SK-N-SH treated with all-trans-retinoic acid at 6 μM for 48 hours (cell line): ENCODE measurements around the gene SLC4A7.
"Not testable (repeated sequence)": the region's sequence is repeated elsewhere in the genome, so short reads cannot be mapped to it uniquely, and the experiment has no call there.

Experiments
- ATAC-seq: fragments of 200-7000 bp; cut with Tn5 transposase; 3 replicates; pipeline ENCODE4 v1.9.1; 2020; ENCODE audit warnings: mild to moderate bottlenecking, moderate library complexity
- ARNTL ChIP-seq: fragments of 450-650 bp; formaldehyde crosslinking; IDR thresholded peaks from 2 replicates; pipeline ENCODE4 v1.5.0; 2020; ENCODE audit warnings: low read depth, mild to moderate bottlenecking, moderate library complexity, borderline replicate concordance
- CSDC2 ChIP-seq: fragments of 250-450 bp; sonication (Bioruptor Pico); IDR thresholded peaks from 2 replicates; pipeline ENCODE4 v1.5.0; 2020; ENCODE audit warnings: mild to moderate bottlenecking, moderate library complexity
- ESRRG ChIP-seq: fragments of 250-450 bp; sonication (Bioruptor Pico); IDR thresholded peaks from 2 replicates; pipeline ENCODE4 v1.6.1; 2021; ENCODE audit warnings: mild to moderate bottlenecking
- GLIS3 ChIP-seq: fragments of 250-450 bp; sonication (Bioruptor Pico); IDR thresholded peaks from 2 replicates; pipeline ENCODE4 v1.5.0; 2020; ENCODE audit warnings: mild to moderate bottlenecking, moderate library complexity
- ISL1 ChIP-seq: fragments of 250-450 bp; sonication (Bioruptor Pico); IDR thresholded peaks from 2 replicates; pipeline ENCODE4 v2.1.2; 2022; ENCODE audit warnings: mild to moderate bottlenecking, moderate library complexity
- OSR1 ChIP-seq: fragments of 250-450 bp; sonication (Bioruptor Pico); IDR thresholded peaks from 2 replicates; pipeline ENCODE4 v1.8.0; 2022; ENCODE audit warnings: moderate library complexity, mild to moderate bottlenecking, inconsistent platforms
- PPARA ChIP-seq: fragments of 250-450 bp; sonication (Bioruptor Pico); IDR thresholded peaks from 2 replicates; pipeline ENCODE4 v1.5.0; 2020; ENCODE audit warnings: mild to moderate bottlenecking, borderline replicate concordance
- ZFP3 ChIP-seq: fragments of 250-450 bp; sonication (Bioruptor Pico); IDR thresholded peaks from 2 replicates; pipeline ENCODE4 v1.5.0; 2020; ENCODE audit warnings: mild to moderate bottlenecking, moderate library complexity
- ZFP30 ChIP-seq: fragments of 450-650 bp; formaldehyde crosslinking; IDR thresholded peaks from 2 replicates; pipeline ENCODE4 v1.5.0; 2022; ENCODE audit warnings: mild to moderate bottlenecking, moderate library complexity
- ZNF565 ChIP-seq: fragments of 450-650 bp; formaldehyde crosslinking; conservative IDR thresholded peaks from 2 replicates; pipeline ENCODE4 v1.5.0; 2020; ENCODE audit warnings: low read depth, mild to moderate bottlenecking, moderate library complexity
- TF ChIP-seq, protein P1 (sequence below): fragments of 250-450 bp; sonication (Bioruptor Pico); IDR thresholded peaks from 2 replicates; pipeline ENCODE4 v1.8.0; 2020; ENCODE audit warnings: mild to moderate bottlenecking, moderate library complexity, borderline replicate concordance
- TF ChIP-seq, protein P2 (sequence below): fragments of 250-450 bp; sonication (Bioruptor Pico); IDR thresholded peaks from 2 replicates; pipeline ENCODE4 v1.8.0; 2021; ENCODE audit warnings: low read depth, mild to moderate bottlenecking, moderate library complexity, borderline replicate concordance
- TF ChIP-seq, protein P3 (sequence below): fragments of 250-450 bp; sonication (Bioruptor Pico); IDR thresholded peaks from 2 replicates; pipeline ENCODE4 v1.5.1; 2021; ENCODE audit warnings: mild to moderate bottlenecking, moderate library complexity
- TF ChIP-seq, protein P4 (sequence below): fragments of 250-450 bp; sonication (Bioruptor Pico); IDR thresholded peaks from 2 replicates; pipeline ENCODE4 v1.5.1; 2020; ENCODE audit warnings: low read depth, mild to moderate bottlenecking, moderate library complexity
- TF ChIP-seq, protein P5 (sequence below): fragments of 250-450 bp; sonication (Bioruptor Pico); IDR thresholded peaks from 2 replicates; pipeline ENCODE4 v1.5.0; 2020; ENCODE audit warnings: mild to moderate bottlenecking, moderate library complexity

Gene SLC4A7

DNA sequence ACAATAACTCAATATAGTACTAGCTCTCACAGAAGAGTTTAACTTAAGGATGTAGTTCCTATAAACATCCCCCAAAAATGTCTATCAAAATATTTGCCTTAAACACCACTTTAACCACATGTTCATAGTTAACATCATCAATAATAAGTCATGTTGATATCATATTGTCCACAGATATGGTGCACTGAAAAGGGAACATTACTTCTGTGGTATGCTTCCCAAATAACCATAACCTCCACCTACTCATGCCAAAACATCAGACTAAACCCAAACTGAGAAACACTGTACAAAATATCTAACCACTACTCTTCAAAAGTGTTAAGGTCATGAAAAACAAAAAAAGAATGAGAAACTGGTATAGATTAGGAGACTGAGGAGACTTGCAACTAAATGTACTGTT, 32.9 kb downstream of the SLC4A7 start:
- no peak for ATAC-seq
- no peak for TF ChIP-seq ZFP3 (CRISPR knock-in tag)
- TF ChIP-seq, protein P1, sequence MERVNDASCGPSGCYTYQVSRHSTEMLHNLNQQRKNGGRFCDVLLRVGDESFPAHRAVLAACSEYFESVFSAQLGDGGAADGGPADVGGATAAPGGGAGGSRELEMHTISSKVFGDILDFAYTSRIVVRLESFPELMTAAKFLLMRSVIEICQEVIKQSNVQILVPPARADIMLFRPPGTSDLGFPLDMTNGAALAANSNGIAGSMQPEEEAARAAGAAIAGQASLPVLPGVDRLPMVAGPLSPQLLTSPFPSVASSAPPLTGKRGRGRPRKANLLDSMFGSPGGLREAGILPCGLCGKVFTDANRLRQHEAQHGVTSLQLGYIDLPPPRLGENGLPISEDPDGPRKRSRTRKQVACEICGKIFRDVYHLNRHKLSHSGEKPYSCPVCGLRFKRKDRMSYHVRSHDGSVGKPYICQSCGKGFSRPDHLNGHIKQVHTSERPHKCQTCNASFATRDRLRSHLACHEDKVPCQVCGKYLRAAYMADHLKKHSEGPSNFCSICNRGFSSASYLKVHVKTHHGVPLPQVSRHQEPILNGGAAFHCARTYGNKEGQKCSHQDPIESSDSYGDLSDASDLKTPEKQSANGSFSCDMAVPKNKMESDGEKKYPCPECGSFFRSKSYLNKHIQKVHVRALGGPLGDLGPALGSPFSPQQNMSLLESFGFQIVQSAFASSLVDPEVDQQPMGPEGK (CRISPR knock-in tag) = no peak
- TF ChIP-seq CSDC2 (CRISPR knock-in tag) = no peak
- TF ChIP-seq, protein P2, sequence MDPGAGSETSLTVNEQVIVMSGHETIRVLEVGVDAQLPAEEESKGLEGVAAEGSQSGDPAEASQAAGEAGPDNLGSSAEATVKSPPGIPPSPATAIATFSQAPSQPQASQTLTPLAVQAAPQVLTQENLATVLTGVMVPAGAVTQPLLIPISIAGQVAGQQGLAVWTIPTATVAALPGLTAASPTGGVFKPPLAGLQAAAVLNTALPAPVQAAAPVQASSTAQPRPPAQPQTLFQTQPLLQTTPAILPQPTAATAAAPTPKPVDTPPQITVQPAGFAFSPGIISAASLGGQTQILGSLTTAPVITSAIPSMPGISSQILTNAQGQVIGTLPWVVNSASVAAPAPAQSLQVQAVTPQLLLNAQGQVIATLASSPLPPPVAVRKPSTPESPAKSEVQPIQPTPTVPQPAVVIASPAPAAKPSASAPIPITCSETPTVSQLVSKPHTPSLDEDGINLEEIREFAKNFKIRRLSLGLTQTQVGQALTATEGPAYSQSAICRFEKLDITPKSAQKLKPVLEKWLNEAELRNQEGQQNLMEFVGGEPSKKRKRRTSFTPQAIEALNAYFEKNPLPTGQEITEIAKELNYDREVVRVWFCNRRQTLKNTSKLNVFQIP (CRISPR knock-in tag) = no peak
- no peak for TF ChIP-seq ESRRG
- TF ChIP-seq ZFP30 = no peak

DNA sequence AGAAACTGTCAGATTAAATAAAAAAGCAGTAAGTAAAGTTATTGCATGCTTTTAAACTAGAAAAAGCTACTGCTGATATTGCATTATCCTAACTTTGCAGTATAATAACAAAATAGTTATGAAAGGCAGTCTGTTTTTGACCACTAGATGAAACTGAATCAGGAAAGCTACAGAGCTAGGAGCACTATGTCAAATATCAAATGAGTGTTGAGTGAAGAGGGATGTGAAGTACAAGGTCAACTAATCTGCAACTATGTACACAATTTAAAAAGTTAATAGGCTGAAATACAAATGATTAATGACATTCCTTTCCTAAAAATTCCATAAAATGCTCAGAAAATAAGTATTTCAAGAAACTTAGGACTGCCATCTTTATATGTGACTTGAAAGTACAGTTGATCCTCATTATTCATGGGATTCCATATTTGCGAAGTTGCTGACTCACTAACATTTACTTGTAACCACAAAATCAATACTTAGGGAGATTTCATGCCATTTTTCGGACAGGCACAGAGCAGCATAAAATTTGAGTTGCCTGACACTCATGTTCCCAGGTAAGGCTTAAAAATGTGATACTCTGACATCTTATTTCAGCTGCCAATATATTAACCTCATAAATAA, 34.5 kb downstream of the SLC4A7 start:
- TF ChIP-seq, protein P3, sequence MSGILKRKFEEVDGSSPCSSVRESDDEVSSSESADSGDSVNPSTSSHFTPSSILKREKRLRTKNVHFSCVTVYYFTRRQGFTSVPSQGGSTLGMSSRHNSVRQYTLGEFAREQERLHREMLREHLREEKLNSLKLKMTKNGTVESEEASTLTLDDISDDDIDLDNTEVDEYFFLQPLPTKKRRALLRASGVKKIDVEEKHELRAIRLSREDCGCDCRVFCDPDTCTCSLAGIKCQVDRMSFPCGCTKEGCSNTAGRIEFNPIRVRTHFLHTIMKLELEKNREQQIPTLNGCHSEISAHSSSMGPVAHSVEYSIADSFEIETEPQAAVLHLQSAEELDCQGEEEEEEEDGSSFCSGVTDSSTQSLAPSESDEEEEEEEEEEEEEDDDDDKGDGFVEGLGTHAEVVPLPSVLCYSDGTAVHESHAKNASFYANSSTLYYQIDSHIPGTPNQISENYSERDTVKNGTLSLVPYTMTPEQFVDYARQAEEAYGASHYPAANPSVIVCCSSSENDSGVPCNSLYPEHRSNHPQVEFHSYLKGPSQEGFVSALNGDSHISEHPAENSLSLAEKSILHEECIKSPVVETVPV = no peak
- no peak for TF ChIP-seq ARNTL (CRISPR knock-in tag)
- TF ChIP-seq ZNF565 (CRISPR knock-in tag) = no peak
- TF ChIP-seq, protein P4, sequence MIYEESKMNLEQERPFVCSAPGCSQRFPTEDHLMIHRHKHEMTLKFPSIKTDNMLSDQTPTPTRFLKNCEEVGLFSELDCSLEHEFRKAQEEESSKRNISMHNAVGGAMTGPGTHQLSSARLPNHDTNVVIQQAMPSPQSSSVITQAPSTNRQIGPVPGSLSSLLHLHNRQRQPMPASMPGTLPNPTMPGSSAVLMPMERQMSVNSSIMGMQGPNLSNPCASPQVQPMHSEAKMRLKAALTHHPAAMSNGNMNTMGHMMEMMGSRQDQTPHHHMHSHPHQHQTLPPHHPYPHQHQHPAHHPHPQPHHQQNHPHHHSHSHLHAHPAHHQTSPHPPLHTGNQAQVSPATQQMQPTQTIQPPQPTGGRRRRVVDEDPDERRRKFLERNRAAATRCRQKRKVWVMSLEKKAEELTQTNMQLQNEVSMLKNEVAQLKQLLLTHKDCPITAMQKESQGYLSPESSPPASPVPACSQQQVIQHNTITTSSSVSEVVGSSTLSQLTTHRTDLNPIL (CRISPR knock-in tag) = no peak
- no peak for TF ChIP-seq PPARA (CRISPR knock-in tag)
- TF ChIP-seq ISL1 = no peak
- TF ChIP-seq, protein P1 (CRISPR knock-in tag) = no peak
- no peak for TF ChIP-seq CSDC2 (CRISPR knock-in tag)
- TF ChIP-seq GLIS3 = no peak
- TF ChIP-seq, protein P2 (CRISPR knock-in tag) = no peak
- TF ChIP-seq, protein P5, sequence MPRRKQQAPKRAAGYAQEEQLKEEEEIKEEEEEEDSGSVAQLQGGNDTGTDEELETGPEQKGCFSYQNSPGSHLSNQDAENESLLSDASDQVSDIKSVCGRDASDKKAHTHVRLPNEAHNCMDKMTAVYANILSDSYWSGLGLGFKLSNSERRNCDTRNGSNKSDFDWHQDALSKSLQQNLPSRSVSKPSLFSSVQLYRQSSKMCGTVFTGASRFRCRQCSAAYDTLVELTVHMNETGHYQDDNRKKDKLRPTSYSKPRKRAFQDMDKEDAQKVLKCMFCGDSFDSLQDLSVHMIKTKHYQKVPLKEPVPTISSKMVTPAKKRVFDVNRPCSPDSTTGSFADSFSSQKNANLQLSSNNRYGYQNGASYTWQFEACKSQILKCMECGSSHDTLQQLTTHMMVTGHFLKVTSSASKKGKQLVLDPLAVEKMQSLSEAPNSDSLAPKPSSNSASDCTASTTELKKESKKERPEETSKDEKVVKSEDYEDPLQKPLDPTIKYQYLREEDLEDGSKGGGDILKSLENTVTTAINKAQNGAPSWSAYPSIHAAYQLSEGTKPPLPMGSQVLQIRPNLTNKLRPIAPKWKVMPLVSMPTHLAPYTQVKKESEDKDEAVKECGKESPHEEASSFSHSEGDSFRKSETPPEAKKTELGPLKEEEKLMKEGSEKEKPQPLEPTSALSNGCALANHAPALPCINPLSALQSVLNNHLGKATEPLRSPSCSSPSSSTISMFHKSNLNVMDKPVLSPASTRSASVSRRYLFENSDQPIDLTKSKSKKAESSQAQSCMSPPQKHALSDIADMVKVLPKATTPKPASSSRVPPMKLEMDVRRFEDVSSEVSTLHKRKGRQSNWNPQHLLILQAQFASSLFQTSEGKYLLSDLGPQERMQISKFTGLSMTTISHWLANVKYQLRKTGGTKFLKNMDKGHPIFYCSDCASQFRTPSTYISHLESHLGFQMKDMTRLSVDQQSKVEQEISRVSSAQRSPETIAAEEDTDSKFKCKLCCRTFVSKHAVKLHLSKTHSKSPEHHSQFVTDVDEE (CRISPR knock-in tag) = no peak
- no peak for TF ChIP-seq OSR1 (CRISPR knock-in tag)
- no peak for ATAC-seq

DNA sequence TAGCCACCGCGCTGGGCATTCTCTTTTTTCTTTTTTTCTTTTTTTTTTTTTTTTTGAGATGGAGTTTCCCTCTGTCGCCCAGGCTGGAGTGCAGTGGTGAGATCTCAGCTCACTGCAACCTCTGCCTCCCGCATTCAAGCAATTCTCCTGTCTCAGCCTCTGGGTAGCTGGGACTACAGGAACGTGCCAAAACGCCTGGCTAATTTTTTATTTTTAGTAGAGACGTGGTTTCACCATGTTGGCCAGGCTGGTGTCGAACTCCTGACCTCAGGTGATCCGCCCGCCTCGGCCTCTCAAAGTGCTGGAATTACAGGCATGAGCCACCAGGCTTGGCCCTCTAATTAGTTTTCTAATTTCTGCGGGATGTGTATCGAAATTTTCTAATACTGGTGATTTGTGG, 41.2 kb downstream of the SLC4A7 start:
- not testable (repeated sequence) for ATAC-seq

DNA sequence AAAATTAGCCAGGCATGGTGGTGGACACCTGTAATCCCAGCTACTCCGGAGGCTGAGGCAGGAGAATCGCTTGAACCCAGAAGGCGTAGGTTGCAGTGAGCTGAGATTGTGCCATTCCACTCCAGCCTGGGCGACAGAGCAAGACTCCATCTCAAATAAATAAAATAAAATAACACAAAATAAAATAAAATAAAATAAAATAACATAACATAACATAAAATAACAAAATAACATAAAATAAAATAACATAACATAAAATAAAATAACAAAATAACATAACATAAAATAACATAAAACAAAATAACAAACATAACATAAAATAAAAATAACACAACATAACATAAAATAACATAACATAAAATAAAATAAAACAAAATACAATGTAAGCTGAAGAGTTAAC, 45.8 kb downstream of the SLC4A7 start:
- ATAC-seq = not testable (repeated sequence)
